A549 treated with DMSO at 1 μM for 4 hours (cell line): ENCODE measurements around the gene PAFAH2. TPM values are rescaled to one million over a fixed set of nuclear protein-coding genes. Genes with fewer than 3 reads are reported as not detected.

Experiments used
- total RNA-seq: library from RNA; stranded (reverse); fragments of 200-300 nt; extraction: Qiagen RNA extraction; gene quantifications from 5 replicates; pipeline ENCODE4 v1.2.3, GENCODE V29; 2022; ENCODE audit warnings: low read depth

PAFAH2 gene
- 7.3 to 9.8 TPM (median 8.0 TPM) in 5 replicates for total RNA-seq

GRCh38 chr1:25997828-25998761 lies at the start of gene PAFAH2:
Gene PAFAH2 (minus strand): TSS chr1:25998063. CDS start chr1:25990816, 7,247 bp downstream.

GRCh38 chr1:26045722-26046245 lies 47.9 kb upstream of the PAFAH2 start, which contains the start of gene SLC30A2:
Gene SLC30A2 (minus strand): TSS chr1:26046118. CDS start chr1:26045896, 222 bp downstream.

GRCh38 chr1:26021647-26022403 lies 24.0 kb upstream of the PAFAH2 start, which contains the start of gene EXTL1:
Gene EXTL1 (plus strand): TSS chr1:26021775. CDS start chr1:26022647, 872 bp downstream.

Other genes starting within 250 kb of the PAFAH2 start
- 59.5 to 69.1 TPM (median 59.8 TPM) in 5 replicates for gene SELENON, start 197.9 kb downstream of the PAFAH2 start, total RNA-seq
- 22.1 to 25.6 TPM (median 23.5 TPM) in 5 replicates for gene MTFR1L, start 178.1 kb downstream of the PAFAH2 start, total RNA-seq
- 6.0 to 8.5 TPM (median 6.3 TPM) in 5 replicates for gene AUNIP, start 138.6 kb downstream of the PAFAH2 start, total RNA-seq
- 2.7 to 3.9 TPM (median 3.7 TPM) in 5 replicates for gene PAQR7, start 122.4 kb downstream of the PAFAH2 start, total RNA-seq
- 182 to 214 TPM (median 210 TPM) in 5 replicates for gene STMN1, start 91.6 kb downstream of the PAFAH2 start, total RNA-seq
- 0.02 TPM in 1 of 5 replicates, not detected in the others for gene EXTL1, start 23.7 kb upstream of the PAFAH2 start, total RNA-seq
- gene SLC30A2, start 48.1 kb upstream of the PAFAH2 start, total RNA-seq, result 0.05 to 0.11 TPM (median 0.06 TPM) in 4 of 5 replicates, not detected in the other
- gene TRIM63, start 69.6 kb upstream of the PAFAH2 start, total RNA-seq, result not detected in 5 replicates
- 1.6 to 2.3 TPM (median 2.1 TPM) in 5 replicates for gene PDIK1L, start 113.8 kb upstream of the PAFAH2 start, total RNA-seq
- 0.03 to 0.07 TPM (median 0.04 TPM) in 3 of 5 replicates, not detected in the others for gene FAM110D, start 161.0 kb upstream of the PAFAH2 start, total RNA-seq
- gene C1orf232, start 170.9 kb upstream of the PAFAH2 start, total RNA-seq, result not detected in 5 replicates
- gene ZNF593, start 171.8 kb upstream of the PAFAH2 start, total RNA-seq, result 53.8 to 74.4 TPM (median 60.3 TPM) in 5 replicates
- gene ZNF593OS, start 173.8 kb upstream of the PAFAH2 start, total RNA-seq, result 0.07 to 0.78 TPM (median 0.21 TPM) in 4 of 5 replicates, not detected in the other
- gene CNKSR1, start 179.4 kb upstream of the PAFAH2 start, total RNA-seq, result 0.21 to 0.76 TPM (median 0.29 TPM) in 5 replicates
- gene CATSPER4, start 192.5 kb upstream of the PAFAH2 start, total RNA-seq, result not detected in 5 replicates
- gene CEP85, start 236.1 kb upstream of the PAFAH2 start, total RNA-seq, result 13.6 to 15.5 TPM (median 15.2 TPM) in 5 replicates